Measurements from ENCODE around the gene F8. TPM values are rescaled to one million over a fixed set of nuclear protein-coding genes. Genes with fewer than 3 reads are reported as not detected.

F8 gene
- total and polyA plus RNA-seq, 4 donors, result 2.7 to 49.9 (median 15.2) TPM

DNA sequence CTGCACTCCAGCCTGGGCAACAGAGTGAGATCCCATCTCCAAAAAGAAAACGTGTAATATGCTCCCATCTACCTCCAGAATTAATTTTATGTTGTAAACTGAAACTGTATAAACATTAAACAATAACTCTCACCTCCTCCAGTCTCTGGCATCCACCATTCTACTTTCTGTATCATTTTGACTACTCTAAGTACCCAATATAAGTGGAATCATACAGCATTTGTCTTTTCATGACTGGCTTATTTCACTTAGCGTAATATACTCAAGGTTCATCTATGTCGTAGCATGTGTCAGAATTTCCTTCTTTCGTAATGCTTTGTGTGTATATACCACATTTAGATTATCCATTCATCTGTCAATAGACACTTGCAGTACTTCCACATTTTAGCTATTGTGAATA is 20.6 kb downstream of the F8 start:
- Histone ChIP-seq H3K36me3 (ENCODE audit: control insufficient read depth in 1 of 2, insufficient read depth in 2 of 2, low read length in 1 of 2) (no peaks in the 10 kb centered on the region), H3K4me3 (ENCODE audit: low read length in 2 of 2) (no peak overlapping the region), H3K9me3 (ENCODE audit: control insufficient read depth, low read length) (no peaks in the 10 kb centered on the region), H3K27me3 (ENCODE audit: control insufficient read depth in 1 of 2, insufficient read depth in 2 of 2, low read length in 1 of 2) (no peaks in the 10 kb centered on the region), H3K27ac (ENCODE audit: low read depth in 1 of 2, low read length in 2 of 2) (no peak overlapping the region), H3K4me1 (ENCODE audit: control insufficient read depth in 1 of 2, insufficient read depth in 2 of 2, low read length in 2 of 2) (no peaks in the 10 kb centered on the region)
- 75 to 95% methylated on average over 4 of the region's 4 CpGs for WGBS, 2 donors
- DNase-seq, result no peak
- ATAC-seq (ENCODE audit: low FRiP score), result no peak
- intact Hi-C loops (cut with DNase I), result no loop called here

DNA sequence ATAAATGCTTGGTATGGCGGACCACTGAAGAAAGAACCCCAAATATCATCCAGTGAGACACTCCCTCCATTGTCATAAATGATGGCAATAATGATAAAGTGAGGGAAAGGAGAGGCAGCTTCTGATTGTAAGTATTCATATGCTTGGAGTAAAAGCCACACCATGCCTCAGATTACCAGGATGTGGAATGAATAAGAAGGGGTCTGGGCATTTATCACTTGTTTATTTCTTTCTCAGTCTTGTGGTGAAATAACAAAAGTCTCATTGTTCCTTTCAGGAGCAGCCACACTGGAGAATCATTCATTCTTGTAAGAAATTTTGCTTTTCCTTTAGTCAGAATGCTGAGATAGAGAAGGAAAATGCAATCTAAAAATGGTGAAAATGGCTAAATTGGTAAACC is 21.7 kb downstream of the F8 start:
- Histone ChIP-seq H3K27ac (ENCODE audit: low read depth in 1 of 2, low read length in 2 of 2) (no peak overlapping the region), H3K27me3 (ENCODE audit: control insufficient read depth in 1 of 2, insufficient read depth in 2 of 2, low read length in 1 of 2) (no peaks in the 10 kb centered on the region), H3K36me3 (ENCODE audit: control insufficient read depth in 1 of 2, insufficient read depth in 2 of 2, low read length in 1 of 2) (peaks cover 0 to 2% of the 10 kb centered on the region in 2 donors), H3K9me3 (ENCODE audit: control insufficient read depth, low read length) (no peaks in the 10 kb centered on the region), H3K4me1 (ENCODE audit: control insufficient read depth in 1 of 2, insufficient read depth in 2 of 2, low read length in 2 of 2) (no peaks in the 10 kb centered on the region), H3K4me3 (ENCODE audit: low read length in 2 of 2) (no peak overlapping the region)
- 61 to 94% methylated on average over 1 of the region's 1 CpG for WGBS, 2 donors
- intact Hi-C loops (cut with DNase I), result no loop called here
- ATAC-seq (ENCODE audit: low FRiP score) (no peak), DNase-seq (no peak)

DNA sequence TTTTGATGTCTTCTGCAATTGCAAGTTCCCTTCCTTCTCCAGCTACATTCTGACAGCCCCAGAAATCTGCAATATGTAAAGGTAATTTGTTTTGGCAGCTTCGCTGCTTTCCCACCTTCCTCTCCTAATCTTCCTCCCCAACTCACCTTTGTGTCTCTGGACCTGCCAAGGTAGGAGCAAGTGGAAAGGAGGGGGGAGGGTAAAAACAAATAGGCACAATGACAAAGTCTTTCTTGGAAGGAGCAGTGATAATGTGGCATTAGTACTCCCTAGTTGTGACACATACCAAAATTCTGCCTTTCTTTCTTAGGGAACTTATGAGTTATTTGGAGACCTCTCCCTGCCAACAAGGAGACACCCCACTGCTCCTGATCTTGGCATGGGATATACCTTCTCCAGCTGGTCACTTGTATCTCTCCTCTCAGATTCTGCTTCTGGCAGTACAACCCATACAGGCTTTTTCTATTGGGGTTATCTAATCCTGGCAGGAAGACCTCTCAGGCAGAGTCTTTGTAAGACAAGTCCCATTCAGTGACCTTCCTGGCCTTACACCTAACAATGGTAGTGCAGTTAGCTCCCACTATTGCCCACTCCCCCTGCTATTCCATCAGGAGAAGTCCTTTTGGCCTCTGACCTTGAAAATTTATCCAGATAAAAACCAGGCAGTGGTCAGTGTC is 24.2 kb downstream of the F8 start:
- ATAC-seq (ENCODE audit: low FRiP score), result no peak
- Histone ChIP-seq H3K4me3 (ENCODE audit: low read length in 2 of 2) (no peak overlapping the region), H3K4me1 (ENCODE audit: control insufficient read depth in 1 of 2, insufficient read depth in 2 of 2, low read length in 2 of 2) (no peaks in the 10 kb centered on the region), H3K9me3 (ENCODE audit: control insufficient read depth, low read length) (no peaks in the 10 kb centered on the region), H3K27me3 (ENCODE audit: control insufficient read depth in 1 of 2, insufficient read depth in 2 of 2, low read length in 1 of 2) (no peaks in the 10 kb centered on the region), H3K27ac (ENCODE audit: low read depth in 1 of 2, low read length in 2 of 2) (no peak overlapping the region), H3K36me3 (ENCODE audit: control insufficient read depth in 1 of 2, insufficient read depth in 2 of 2, low read length in 1 of 2) (peaks cover 0 to 4% of the 10 kb centered on the region in 2 donors)
- no peak for DNase-seq
- 55 to 92% methylated on average over 1 of the region's 1 CpG for WGBS, 2 donors
- intact Hi-C loops (cut with DNase I), result no loop called here

DNA sequence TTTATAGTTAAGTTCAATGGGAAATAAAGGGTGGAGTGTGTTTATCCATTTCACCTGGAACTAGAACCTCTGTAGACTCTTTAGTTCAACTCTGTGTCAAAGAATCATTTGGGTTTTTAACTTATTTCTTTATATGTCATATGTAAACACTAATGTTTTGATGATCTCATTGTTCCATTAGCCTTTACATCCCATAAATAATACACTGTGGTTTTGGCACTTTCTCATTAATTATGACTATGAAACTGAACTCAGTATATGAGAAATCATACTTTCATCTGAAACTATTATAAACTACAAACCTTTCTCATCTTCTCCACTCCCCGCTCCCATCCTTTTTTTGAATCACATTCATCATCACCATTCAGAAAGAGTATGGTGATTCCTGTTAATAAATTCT is 31.0 kb downstream of the F8 start:
- Histone ChIP-seq H3K27me3 (ENCODE audit: control insufficient read depth in 1 of 2, insufficient read depth in 2 of 2, low read length in 1 of 2) (no peaks in the 10 kb centered on the region), H3K27ac (ENCODE audit: low read depth in 1 of 2, low read length in 2 of 2) (no peak overlapping the region), H3K4me3 (ENCODE audit: low read length in 2 of 2) (no peak overlapping the region), H3K9me3 (ENCODE audit: control insufficient read depth, low read length) (no peaks in the 10 kb centered on the region), H3K36me3 (ENCODE audit: control insufficient read depth in 1 of 2, insufficient read depth in 2 of 2, low read length in 1 of 2) (peaks cover 0 to 4% of the 10 kb centered on the region in 2 donors), H3K4me1 (ENCODE audit: control insufficient read depth in 1 of 2, insufficient read depth in 2 of 2, low read length in 2 of 2) (no peaks in the 10 kb centered on the region)
- ATAC-seq (ENCODE audit: low FRiP score) (no peak), DNase-seq (no peak)
- WGBS, 2 donors, result 92 to 98% methylated on average over 1 of the region's 1 CpG
- intact Hi-C loops (cut with DNase I), result no loop called here

DNA sequence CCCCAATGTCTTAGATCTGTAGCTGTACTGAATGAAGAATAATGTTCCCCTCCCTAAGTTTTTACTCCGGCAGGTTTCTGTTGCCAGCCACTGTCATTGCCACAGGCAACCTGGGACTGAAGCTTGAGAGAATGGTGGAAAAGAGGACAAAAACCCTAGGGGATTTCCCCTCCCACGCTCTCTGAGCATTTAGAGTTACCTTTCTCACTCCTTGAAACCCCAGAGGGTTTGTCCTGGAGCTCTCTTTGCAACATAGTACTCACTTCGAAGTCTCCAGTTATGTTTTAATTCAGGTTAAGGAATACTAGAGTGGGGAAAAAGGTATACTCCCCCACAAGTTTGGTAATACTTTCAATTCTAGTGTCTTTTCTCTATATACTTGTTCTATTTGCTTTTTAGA is 31.5 kb downstream of the F8 start:
- 72 to 93% methylated on average over 3 of the region's 3 CpGs for WGBS, 2 donors
- Histone ChIP-seq H3K27ac (ENCODE audit: low read depth in 1 of 2, low read length in 2 of 2) (no peak overlapping the region), H3K9me3 (ENCODE audit: control insufficient read depth, low read length) (no peaks in the 10 kb centered on the region), H3K4me1 (ENCODE audit: control insufficient read depth in 1 of 2, insufficient read depth in 2 of 2, low read length in 2 of 2) (no peaks in the 10 kb centered on the region), H3K4me3 (ENCODE audit: low read length in 2 of 2) (no peak overlapping the region), H3K27me3 (ENCODE audit: control insufficient read depth in 1 of 2, insufficient read depth in 2 of 2, low read length in 1 of 2) (no peaks in the 10 kb centered on the region), H3K36me3 (ENCODE audit: control insufficient read depth in 1 of 2, insufficient read depth in 2 of 2, low read length in 1 of 2) (peaks cover 0 to 4% of the 10 kb centered on the region in 2 donors)
- ATAC-seq (ENCODE audit: low FRiP score), result no peak
- no peak for DNase-seq
- intact Hi-C loops (cut with DNase I), result no loop called here

DNA sequence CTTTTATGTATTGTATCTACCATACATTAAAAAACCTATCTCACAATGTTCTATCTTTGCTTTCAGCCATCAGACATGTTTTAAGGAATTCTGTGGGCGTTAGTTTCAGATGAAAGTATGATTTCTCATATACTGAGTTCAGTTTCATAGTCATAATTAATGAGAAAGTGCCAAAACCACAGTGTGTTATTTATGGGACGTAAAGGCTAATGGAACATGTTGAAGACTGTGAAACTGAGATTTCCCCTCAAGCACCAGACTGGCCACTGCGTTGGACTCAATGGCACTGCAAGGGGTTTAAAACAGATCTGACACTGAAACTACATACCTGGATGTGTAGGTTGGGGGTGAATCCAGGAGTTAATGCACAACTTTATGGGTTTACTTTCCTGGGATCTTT is 32.0 kb downstream of the F8 start:
- H3K27ac ChIP-seq (ENCODE audit: low read depth in 1 of 2, low read length in 2 of 2), result no peak overlapping the region
- intact Hi-C loops (cut with DNase I), result no loop called here
- ATAC-seq (ENCODE audit: low FRiP score) (no peak), DNase-seq (no peak)
- H3K4me1 ChIP-seq (ENCODE audit: control insufficient read depth in 1 of 2, insufficient read depth in 2 of 2, low read length in 2 of 2), result no peaks in the 10 kb centered on the region
- 55 to 81% methylated on average over 3 of the region's 3 CpGs for WGBS, 2 donors
- no peak overlapping the region for H3K4me3 ChIP-seq (ENCODE audit: low read length in 2 of 2)
- H3K36me3 ChIP-seq (ENCODE audit: control insufficient read depth in 1 of 2, insufficient read depth in 2 of 2, low read length in 1 of 2), result no peaks in the 10 kb centered on the region
- no peaks in the 10 kb centered on the region for H3K9me3 ChIP-seq (ENCODE audit: control insufficient read depth, low read length)
- H3K27me3 ChIP-seq (ENCODE audit: control insufficient read depth in 1 of 2, insufficient read depth in 2 of 2, low read length in 1 of 2), result no peaks in the 10 kb centered on the region

DNA sequence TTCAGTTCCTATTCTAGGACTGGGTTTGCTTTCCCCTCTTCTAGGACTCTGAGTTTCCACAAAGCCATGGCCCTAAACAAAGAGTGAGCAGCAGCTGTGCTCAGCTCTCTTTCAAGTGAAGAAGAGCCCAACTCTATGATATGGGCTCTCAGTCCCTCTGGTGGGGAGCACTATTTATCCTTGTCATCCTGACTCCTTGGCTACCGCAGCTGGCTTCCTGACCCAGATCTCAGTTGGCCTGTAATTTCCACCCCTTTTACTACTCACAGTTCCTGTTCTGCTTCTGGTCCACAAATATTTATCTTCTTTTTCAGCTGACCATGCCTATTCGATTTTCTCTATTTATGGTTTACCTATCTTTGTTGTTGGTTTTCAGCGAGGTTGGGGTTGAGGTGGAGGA is 33.8 kb downstream of the F8 start:
- no peak for ATAC-seq (ENCODE audit: low FRiP score)
- 57 to 80% methylated on average over 3 of the region's 3 CpGs for WGBS, 2 donors
- intact Hi-C loops (cut with DNase I), result loop anchor here (5.0 to 10.0 kb wide), 3 partner anchors 64 to 156 kb away; no protein-coding TSS in a partner anchor

DNA sequence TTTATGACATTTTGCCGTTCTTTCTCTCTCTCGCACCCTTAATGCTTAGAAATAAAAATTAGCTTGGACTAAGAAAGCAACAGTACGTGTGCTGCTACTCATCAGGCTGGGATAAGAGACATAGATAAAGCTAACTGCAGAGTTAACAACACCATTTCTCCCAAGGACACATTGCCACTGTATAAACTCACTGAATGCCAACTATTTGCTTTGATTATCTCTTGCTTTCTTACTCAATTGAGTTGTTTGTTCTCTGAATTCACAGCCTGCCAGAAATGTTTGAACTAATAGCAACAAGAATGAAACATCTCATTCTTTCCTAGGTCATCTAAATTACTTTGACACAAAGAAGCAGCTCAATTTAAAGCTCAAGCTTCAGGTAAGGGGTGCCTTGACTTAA is 34.6 kb downstream of the F8 start:
- intact Hi-C loops (cut with DNase I), result loop anchor here (5.0 to 10.0 kb wide), 3 partner anchors 64 to 157 kb away; no protein-coding TSS in a partner anchor
- WGBS, 2 donors, result 75 to 90% methylated on average over 3 of the region's 3 CpGs

More for the DNA sequence above, 33.8 kb downstream of the F8 start:
- no peaks in the 10 kb centered on the region for H3K27me3 ChIP-seq (ENCODE audit: control insufficient read depth in 1 of 2, insufficient read depth in 2 of 2, low read length in 1 of 2)
- DNase-seq, result no peak
- no peak overlapping the region for H3K27ac ChIP-seq (ENCODE audit: low read depth in 1 of 2, low read length in 2 of 2)
- H3K9me3 ChIP-seq (ENCODE audit: control insufficient read depth, low read length), result no peaks in the 10 kb centered on the region
- H3K4me3 ChIP-seq (ENCODE audit: low read length in 2 of 2), result no peak overlapping the region
- no peaks in the 10 kb centered on the region for H3K4me1 ChIP-seq (ENCODE audit: control insufficient read depth in 1 of 2, insufficient read depth in 2 of 2, low read length in 2 of 2)
- no peaks in the 10 kb centered on the region for H3K36me3 ChIP-seq (ENCODE audit: control insufficient read depth in 1 of 2, insufficient read depth in 2 of 2, low read length in 1 of 2)

DNA sequence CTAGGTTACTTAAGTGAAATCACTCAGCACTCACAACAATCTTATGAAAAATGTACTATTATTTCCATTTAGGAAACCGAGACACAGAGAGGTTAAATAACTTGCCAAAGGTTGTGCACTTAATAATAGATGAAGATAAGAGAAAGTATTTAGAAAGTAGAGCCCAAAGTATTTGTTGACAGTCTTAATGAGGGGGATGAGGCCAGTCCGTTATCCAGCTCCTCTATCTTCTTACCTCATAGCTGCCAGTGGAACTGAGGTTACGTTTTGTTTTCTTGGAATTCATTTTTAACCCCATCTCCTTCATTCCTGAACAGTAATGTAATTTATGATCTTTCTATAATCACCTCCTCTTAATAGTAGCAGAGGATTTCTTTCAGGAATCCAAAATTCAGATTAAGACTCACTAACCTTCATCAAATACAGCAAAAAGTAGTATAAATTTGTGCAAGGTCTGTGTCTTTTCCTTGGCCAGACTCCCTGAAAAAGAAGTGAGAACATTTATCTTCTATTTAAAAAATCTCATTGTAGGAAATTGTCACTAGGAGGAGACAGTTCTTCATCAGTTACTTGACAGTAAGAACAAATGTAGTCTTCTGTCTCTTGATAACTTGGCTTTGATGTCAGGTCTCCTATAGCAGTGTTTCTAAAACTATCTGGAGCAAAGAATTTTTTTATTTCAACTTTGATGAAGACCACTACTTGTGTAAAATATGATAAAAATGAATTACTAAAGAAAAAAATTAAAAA is 35.5 kb downstream of the F8 start:
- DNase-seq, result no peak
- no peaks in the 10 kb centered on the region for H3K27me3 ChIP-seq (ENCODE audit: control insufficient read depth in 1 of 2, insufficient read depth in 2 of 2, low read length in 1 of 2)
- no peak overlapping the region for H3K27ac ChIP-seq (ENCODE audit: low read depth in 1 of 2, low read length in 2 of 2)
- no peaks in the 10 kb centered on the region for H3K9me3 ChIP-seq (ENCODE audit: control insufficient read depth, low read length)
- H3K4me3 ChIP-seq (ENCODE audit: low read length in 2 of 2), result no peak overlapping the region
- intact Hi-C loops (cut with DNase I), result loop anchor here (5.0 to 10.0 kb wide), 3 partner anchors 65 to 158 kb away; no protein-coding TSS in a partner anchor
- no peak for ATAC-seq (ENCODE audit: low FRiP score)
- H3K4me1 ChIP-seq (ENCODE audit: control insufficient read depth in 1 of 2, insufficient read depth in 2 of 2, low read length in 2 of 2), result no peaks in the 10 kb centered on the region
- 41 to 48% methylated on average over 3 of the region's 3 CpGs for WGBS, 2 donors
- H3K36me3 ChIP-seq (ENCODE audit: control insufficient read depth in 1 of 2, insufficient read depth in 2 of 2, low read length in 1 of 2), result no peaks in the 10 kb centered on the region

More for the DNA sequence above, 34.6 kb downstream of the F8 start:
- Histone ChIP-seq H3K27me3 (ENCODE audit: control insufficient read depth in 1 of 2, insufficient read depth in 2 of 2, low read length in 1 of 2) (no peaks in the 10 kb centered on the region), H3K4me3 (ENCODE audit: low read length in 2 of 2) (no peak overlapping the region), H3K4me1 (ENCODE audit: control insufficient read depth in 1 of 2, insufficient read depth in 2 of 2, low read length in 2 of 2) (no peaks in the 10 kb centered on the region), H3K36me3 (ENCODE audit: control insufficient read depth in 1 of 2, insufficient read depth in 2 of 2, low read length in 1 of 2) (no peaks in the 10 kb centered on the region), H3K27ac (ENCODE audit: low read depth in 1 of 2, low read length in 2 of 2) (no peak overlapping the region), H3K9me3 (ENCODE audit: control insufficient read depth, low read length) (no peaks in the 10 kb centered on the region)
- no peak for DNase-seq
- ATAC-seq (ENCODE audit: low FRiP score), result no peak
